Measurements from ENCODE around the gene LILRA1. TPM values are rescaled to one million over a fixed set of nuclear protein-coding genes. Genes with fewer than 3 reads are reported as not detected.
"Not testable (repeated sequence)": the region's sequence is repeated elsewhere in the genome, so short reads cannot be mapped to it uniquely, and the experiment has no call there.

The LILRA1 gene
- total RNA-seq, 1 donor from 2014 or later, result 0.11 TPM

DNA sequence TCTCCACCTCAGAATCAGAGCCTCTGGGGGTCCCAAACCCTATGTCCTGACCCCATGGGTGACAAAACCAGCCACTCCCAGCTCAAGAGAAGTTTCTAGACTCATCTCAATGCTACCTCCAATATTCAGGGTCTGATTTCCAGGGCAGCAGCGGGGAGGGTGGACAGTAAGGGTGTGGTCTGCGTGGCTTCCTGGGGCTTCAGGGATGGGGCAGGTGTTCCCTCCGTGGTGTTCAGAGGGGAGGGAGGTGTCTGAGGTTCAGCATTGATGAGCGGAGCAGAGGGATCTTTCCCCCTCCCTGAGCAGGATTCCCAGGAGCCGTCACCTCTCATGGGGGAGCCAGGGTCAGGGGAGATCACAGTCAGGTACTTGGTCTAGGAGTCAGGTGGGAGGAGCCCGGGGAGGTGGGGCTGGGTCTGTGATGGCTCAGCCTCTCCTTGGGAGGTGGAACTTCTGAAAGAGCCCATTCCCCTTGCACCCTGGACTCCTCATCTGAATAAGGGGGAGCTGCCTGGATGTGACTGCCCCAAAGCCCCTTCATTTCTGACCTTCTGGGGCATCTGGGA lies 16.9 kb upstream of the LILRA1 start:
- POLR2A ChIA-PET, result no interaction called here
- ATAC-seq (ENCODE audit: low read depth), result no peak
- H3K4me3 Mint-ChIP-seq, result no peak overlapping the region
- CTCF ChIA-PET, result no interaction called here
- no peak overlapping the region for H3K27ac Mint-ChIP-seq
- intact Hi-C loops (cut with micrococcal nuclease), result no loop called here
- no peak for DNase-seq
- H3K36me3 Mint-ChIP-seq (ENCODE audit: low read depth), result no peaks in the 10 kb centered on the region
- no peaks in the 10 kb centered on the region for H3K9me3 Mint-ChIP-seq
- TF ChIP-seq, protein P1, sequence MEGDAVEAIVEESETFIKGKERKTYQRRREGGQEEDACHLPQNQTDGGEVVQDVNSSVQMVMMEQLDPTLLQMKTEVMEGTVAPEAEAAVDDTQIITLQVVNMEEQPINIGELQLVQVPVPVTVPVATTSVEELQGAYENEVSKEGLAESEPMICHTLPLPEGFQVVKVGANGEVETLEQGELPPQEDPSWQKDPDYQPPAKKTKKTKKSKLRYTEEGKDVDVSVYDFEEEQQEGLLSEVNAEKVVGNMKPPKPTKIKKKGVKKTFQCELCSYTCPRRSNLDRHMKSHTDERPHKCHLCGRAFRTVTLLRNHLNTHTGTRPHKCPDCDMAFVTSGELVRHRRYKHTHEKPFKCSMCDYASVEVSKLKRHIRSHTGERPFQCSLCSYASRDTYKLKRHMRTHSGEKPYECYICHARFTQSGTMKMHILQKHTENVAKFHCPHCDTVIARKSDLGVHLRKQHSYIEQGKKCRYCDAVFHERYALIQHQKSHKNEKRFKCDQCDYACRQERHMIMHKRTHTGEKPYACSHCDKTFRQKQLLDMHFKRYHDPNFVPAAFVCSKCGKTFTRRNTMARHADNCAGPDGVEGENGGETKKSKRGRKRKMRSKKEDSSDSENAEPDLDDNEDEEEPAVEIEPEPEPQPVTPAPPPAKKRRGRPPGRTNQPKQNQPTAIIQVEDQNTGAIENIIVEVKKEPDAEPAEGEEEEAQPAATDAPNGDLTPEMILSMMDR (IDR thresholded peaks at IDR 0.05), result no peak
- H3K27me3 Mint-ChIP-seq, result peaks cover 5% of the 10 kb centered on the region
- peaks cover 23% of the 10 kb centered on the region for H3K4me1 Mint-ChIP-seq

DNA sequence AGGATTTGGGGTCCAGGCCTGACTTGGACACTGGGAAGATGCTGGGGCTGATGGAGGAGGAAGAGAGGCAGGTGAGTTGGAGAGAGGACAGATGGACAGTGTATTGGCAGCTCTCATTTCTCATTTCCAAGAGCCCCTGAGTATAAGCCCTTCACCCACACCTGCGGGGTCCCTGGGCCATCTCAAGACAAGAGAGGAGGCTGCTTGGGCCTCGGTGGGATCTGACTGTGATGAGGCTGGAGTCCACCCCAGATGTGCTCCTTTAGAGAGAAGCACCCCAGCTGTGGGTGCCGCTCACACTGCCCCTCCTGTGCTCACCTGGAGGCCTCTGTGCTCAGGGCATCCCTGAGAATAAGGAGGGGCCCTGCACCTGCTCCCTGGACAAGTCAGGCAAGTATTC lies 16.1 kb upstream of the LILRA1 start:
- no peak for DNase-seq
- ChIA-PET CTCF (no interaction called here), POLR2A (no interaction called here)
- ATAC-seq (ENCODE audit: low read depth), result no peak
- H3K36me3 Mint-ChIP-seq (ENCODE audit: low read depth), result no peaks in the 10 kb centered on the region
- TF ChIP-seq, protein P1 (IDR thresholded peaks at IDR 0.05), result no peak
- H3K27ac Mint-ChIP-seq, result no peak overlapping the region
- H3K4me3 Mint-ChIP-seq, result no peak overlapping the region
- peaks cover 20% of the 10 kb centered on the region for H3K4me1 Mint-ChIP-seq
- H3K9me3 Mint-ChIP-seq, result no peaks in the 10 kb centered on the region
- intact Hi-C loops (cut with micrococcal nuclease), result no loop called here
- H3K27me3 Mint-ChIP-seq, result peaks cover 6% of the 10 kb centered on the region

DNA sequence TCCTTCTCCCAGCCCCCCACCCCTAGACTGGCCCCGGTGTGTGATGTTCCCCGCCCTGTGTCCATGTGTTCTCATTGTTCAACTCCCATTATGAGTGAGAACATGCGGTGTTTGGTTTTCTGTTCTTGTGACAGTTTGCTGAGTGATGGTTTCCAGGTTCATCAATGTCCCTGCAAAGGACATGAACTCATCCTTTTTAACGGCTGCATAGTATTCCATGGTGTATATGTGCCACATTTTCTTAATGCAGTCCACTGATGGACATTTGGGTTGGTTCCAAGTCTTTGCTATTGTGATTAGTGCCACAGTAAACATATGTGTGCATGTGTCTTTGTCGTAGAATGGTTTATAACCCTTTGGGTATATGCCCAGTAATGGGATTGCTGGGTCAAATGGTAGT lies 15.2 kb upstream of the LILRA1 start:
- H3K9me3 Mint-ChIP-seq; POLR2A ChIA-PET; CTCF ChIA-PET; intact Hi-C loops (cut with micrococcal nuclease); H3K27ac Mint-ChIP-seq; H3K36me3 Mint-ChIP-seq (ENCODE audit: low read depth); ATAC-seq (ENCODE audit: low read depth); H3K4me3 Mint-ChIP-seq; DNase-seq: not testable (repeated sequence)
- Mint-ChIP-seq H3K27me3 (peaks cover 14% of the 10 kb centered on the region), H3K4me1 (peaks cover 11% of the 10 kb centered on the region)

DNA sequence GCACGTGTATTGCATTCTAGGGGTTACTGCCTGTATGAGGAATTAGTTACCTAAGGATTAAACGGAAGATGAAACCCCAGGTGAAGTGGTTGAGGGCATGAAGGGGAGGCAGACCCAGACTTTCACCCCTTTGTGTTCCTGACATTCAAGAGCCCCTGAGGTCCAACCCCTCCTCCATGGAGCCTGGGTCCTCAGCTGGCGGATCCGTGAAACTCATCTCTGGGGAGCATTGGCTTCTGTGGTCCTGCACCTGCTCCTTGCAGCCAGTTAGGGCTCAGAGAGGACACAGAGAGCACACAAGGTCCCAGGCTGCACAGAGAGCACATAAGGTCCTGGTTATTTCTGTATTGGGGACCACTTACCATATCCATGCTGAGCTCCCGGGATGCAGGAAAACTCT lies 7.0 kb upstream of the LILRA1 start:
- intact Hi-C loops (cut with micrococcal nuclease), result no loop called here
- CTCF ChIA-PET, result no interaction called here
- Mint-ChIP-seq H3K36me3 (ENCODE audit: low read depth) (no peaks in the 10 kb centered on the region), H3K27ac (no peak overlapping the region), H3K4me3 (no peak overlapping the region), H3K27me3 (peaks cover 33% of the 10 kb centered on the region), H3K9me3 (peaks cover 11% of the 10 kb centered on the region), H3K4me1 (no peaks in the 10 kb centered on the region)
- DNase-seq (no peak), ATAC-seq (ENCODE audit: low read depth) (no peak)
- POLR2A ChIA-PET, result no interaction called here
- TF ChIP-seq, protein P1 (IDR thresholded peaks at IDR 0.05), result no peak

DNA sequence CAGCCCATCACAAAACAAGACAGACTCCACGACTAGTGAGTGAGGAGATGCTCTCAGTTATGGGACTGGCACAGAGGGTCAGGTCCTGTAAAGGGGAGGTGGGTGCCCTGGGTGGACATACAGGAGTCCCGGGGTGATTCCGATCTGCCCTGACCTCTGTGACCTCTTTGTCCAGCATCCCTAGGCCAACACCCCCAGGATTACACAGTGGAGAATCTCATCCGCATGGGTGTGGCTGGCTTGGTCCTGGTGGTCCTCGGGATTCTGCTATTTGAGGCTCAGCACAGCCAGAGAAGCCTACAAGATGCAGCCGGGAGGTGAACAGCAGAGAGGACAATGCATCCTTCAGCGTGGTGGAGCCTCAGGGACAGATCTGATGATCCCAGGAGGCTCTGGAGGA lies 6.4 kb upstream of the LILRA1 start:
- no peak for ATAC-seq (ENCODE audit: low read depth)

DNA sequence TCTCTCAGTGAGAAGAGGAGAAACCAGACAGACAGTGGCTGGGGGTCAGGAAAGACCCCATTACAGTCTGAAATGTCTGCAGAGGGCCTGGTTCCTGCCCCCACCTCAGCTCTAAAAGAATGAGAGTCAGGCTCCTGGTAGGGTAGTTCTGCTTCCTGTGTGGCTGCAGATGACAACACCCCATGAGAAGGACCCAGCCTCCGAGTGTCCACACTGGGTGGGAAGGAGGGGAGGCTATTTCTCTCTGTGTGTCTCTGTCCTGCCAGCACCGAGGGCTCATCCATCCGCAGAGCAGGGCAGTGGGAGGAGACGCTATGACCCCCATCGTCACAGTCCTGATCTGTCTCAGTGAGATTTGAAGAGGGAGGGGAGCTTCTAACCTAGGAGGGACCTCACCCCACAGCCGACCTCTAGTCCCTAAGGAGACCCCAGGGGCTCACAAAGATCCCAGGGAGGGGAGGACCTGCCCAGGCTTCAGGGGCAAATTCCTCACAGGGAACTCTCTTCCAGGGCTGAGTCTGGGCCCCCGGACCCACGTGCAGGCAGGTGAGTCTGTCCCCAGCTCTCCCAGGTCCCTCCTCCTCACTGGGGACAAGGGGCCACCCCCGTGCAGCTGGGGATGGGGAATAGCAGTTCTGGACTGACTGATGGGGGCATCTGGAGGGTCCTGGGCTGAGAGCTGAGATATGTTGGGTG lies 647 bp downstream of the LILRA1 start:
- Mint-ChIP-seq H3K27me3 (peaks cover 16% of the 10 kb centered on the region), H3K4me1 (peaks cover 17% of the 10 kb centered on the region), H3K4me3 (peak overlapping the region; percentile 28)
- intact Hi-C loops (cut with micrococcal nuclease); H3K9me3 Mint-ChIP-seq; H3K27ac Mint-ChIP-seq; ATAC-seq (ENCODE audit: low read depth); H3K36me3 Mint-ChIP-seq (ENCODE audit: low read depth); CTCF ChIA-PET; DNase-seq: not testable (repeated sequence)
- POLR2A ChIA-PET, result interaction anchor here (0.7 to 1.0 kb wide), 2 partner anchors 22 to 36 kb away, joined by 3 read pairs; partner anchors contain the start of gene LILRB1

More for the DNA sequence above, 6.4 kb upstream of the LILRA1 start:
- H3K9me3 Mint-ChIP-seq, result peaks cover 11% of the 10 kb centered on the region
- ChIA-PET POLR2A (no interaction called here), CTCF (no interaction called here)
- no peak overlapping the region for H3K4me3 Mint-ChIP-seq
- no peak overlapping the region for H3K27ac Mint-ChIP-seq
- peaks cover 34% of the 10 kb centered on the region for H3K27me3 Mint-ChIP-seq
- H3K36me3 Mint-ChIP-seq (ENCODE audit: low read depth), result no peaks in the 10 kb centered on the region
- TF ChIP-seq, protein P1 (IDR thresholded peaks at IDR 0.05), result no peak
- intact Hi-C loops (cut with micrococcal nuclease), result no loop called here
- no peak for DNase-seq
- H3K4me1 Mint-ChIP-seq, result peaks cover under 1% of the 10 kb centered on the region

Measured in activated B cell treated with CpG ODN at 0.5 μM for 24 hours (primary cell).